Skeletal muscle tissue (tissue), 4 donors: ENCODE measurements around the gene ABLIM3. TPM values are rescaled to one million over a fixed set of nuclear protein-coding genes. Genes with fewer than 3 reads are reported as not detected.

Experiments
- H3K27ac ChIP-seq: one replicate; pipeline ENCODE4 v1.7.0; 2013; ENCODE audit warnings: mild to moderate bottlenecking, low read depth, low read length, inconsistent platforms
- H3K27me3 ChIP-seq, 3 donors: one replicate each; pipeline ENCODE4 v1.7.0; 2013; ENCODE audit warnings: low read length in 3 of 3; ENCODE audit not compliant: control insufficient read depth in 3 of 3, insufficient read depth in 3 of 3
- H3K36me3 ChIP-seq, 3 donors: one replicate each; pipeline ENCODE4 v1.7.0; 2013; ENCODE audit warnings: low read length in 3 of 3; ENCODE audit not compliant: control insufficient read depth in 3 of 3, insufficient read depth in 3 of 3
- H3K4me1 ChIP-seq, 3 donors: one replicate each; pipeline ENCODE4 v1.7.0; 2013; ENCODE audit warnings: low read length in 3 of 3, mild to moderate bottlenecking in 3 of 3; ENCODE audit not compliant: control insufficient read depth in 3 of 3, insufficient read depth in 3 of 3
- H3K4me3 ChIP-seq, 3 donors: one replicate each; pipeline ENCODE4 v1.7.0; 2013; ENCODE audit warnings: low read length in 3 of 3
- H3K9ac ChIP-seq, 3 donors: one replicate each; pipeline ENCODE4 v1.7.0; 2013; ENCODE audit warnings: low read length in 3 of 3, mild to moderate bottlenecking in 3 of 3, moderate library complexity in 2 of 3, low read depth in 1 of 3
- H3K9me3 ChIP-seq, 3 donors: one replicate each; pipeline ENCODE4 v1.7.0; 2013; ENCODE audit warnings: low read length in 3 of 3; ENCODE audit not compliant: control insufficient read depth in 3 of 3
- total RNA-seq: library from RNA; depleted of rRNA; stranded (reverse); fragments of >200 nt; gene quantifications from one replicate; pipeline ENCODE4 v1.2.3, GENCODE V29; 2014
- donor health status: Osteomylitis.

ABLIM3 gene
- total RNA-seq, 1 donor from 2014 or later, result 15.1 TPM

GRCh38 chr5:149212198-149212951 is 71.1 kb downstream of the ABLIM3 start:
- H3K9ac ChIP-seq, result no peak overlapping the region
- no peaks in the 10 kb centered on the region for H3K9me3 ChIP-seq
- no peaks in the 10 kb centered on the region for H3K27me3 ChIP-seq
- no peak overlapping the region for H3K4me3 ChIP-seq
- no peak overlapping the region for H3K27ac ChIP-seq
- peaks cover 0 to 5% (median 3%) of the 10 kb centered on the region in 3 donors for H3K4me1 ChIP-seq
- H3K36me3 ChIP-seq, result peaks cover 1 to 18% (median 14%) of the 10 kb centered on the region in 3 donors

GRCh38 chr5:149213264-149213880 is 72.1 kb downstream of the ABLIM3 start:
- peaks cover 5 to 20% (median 14%) of the 10 kb centered on the region in 3 donors for H3K36me3 ChIP-seq
- no peaks in the 10 kb centered on the region for H3K27me3 ChIP-seq
- H3K9ac ChIP-seq, result no peak overlapping the region
- H3K9me3 ChIP-seq, result no peaks in the 10 kb centered on the region
- H3K4me3 ChIP-seq, result no peak overlapping the region
- peaks cover 0 to 6% (median 5%) of the 10 kb centered on the region in 3 donors for H3K4me1 ChIP-seq
- no peak overlapping the region for H3K27ac ChIP-seq

- H3K9me3 ChIP-seq, result no peaks in the 10 kb centered on the region
- H3K4me3 ChIP-seq, result no peak overlapping the region
- H3K9ac ChIP-seq, result no peak overlapping the region
- H3K36me3 ChIP-seq, result peaks cover 13 to 26% (median 14%) of the 10 kb centered on the region in 3 donors
- H3K27ac ChIP-seq, result no peak overlapping the region
- no peaks in the 10 kb centered on the region for H3K27me3 ChIP-seq
- peaks cover 0 to 6% (median 5%) of the 10 kb centered on the region in 3 donors for H3K4me1 ChIP-seq
Observed at GRCh38 chr5:149215478-149216090, 74.3 kb downstream of the ABLIM3 start.

- Histone ChIP-seq H3K27ac (no peak overlapping the region), H3K9me3 (no peaks in the 10 kb centered on the region), H3K4me3 (no peak overlapping the region), H3K36me3 (peaks cover 12 to 25% (median 17%) of the 10 kb centered on the region in 3 donors), H3K27me3 (no peaks in the 10 kb centered on the region), H3K9ac (no peak overlapping the region), H3K4me1 (peaks cover 0 to 11% (median 9%) of the 10 kb centered on the region in 3 donors)
Observed at GRCh38 chr5:149216496-149216895, 75.2 kb downstream of the ABLIM3 start.

GRCh38 chr5:149217096-149217802 is 76.0 kb downstream of the ABLIM3 start:
- no peak overlapping the region for H3K27ac ChIP-seq
- H3K36me3 ChIP-seq, result peaks cover 12 to 24% (median 17%) of the 10 kb centered on the region in 3 donors
- H3K9ac ChIP-seq, result no peak overlapping the region
- H3K9me3 ChIP-seq, result no peaks in the 10 kb centered on the region
- H3K27me3 ChIP-seq, result no peaks in the 10 kb centered on the region
- H3K4me3 ChIP-seq, result no peak overlapping the region
- H3K4me1 ChIP-seq, result peaks cover 0 to 11% (median 9%) of the 10 kb centered on the region in 3 donors

- Histone ChIP-seq H3K27ac (no peak overlapping the region), H3K27me3 (no peaks in the 10 kb centered on the region), H3K9ac (no peak overlapping the region), H3K4me1 (peaks cover 0 to 11% (median 9%) of the 10 kb centered on the region in 3 donors), H3K36me3 (peaks cover 8 to 20% (median 17%) of the 10 kb centered on the region in 3 donors), H3K9me3 (no peaks in the 10 kb centered on the region), H3K4me3 (no peak overlapping the region)
Observed at GRCh38 chr5:149217803-149218155, 76.5 kb downstream of the ABLIM3 start.

GRCh38 chr5:149219584-149219983 is 78.3 kb downstream of the ABLIM3 start:
- H3K36me3 ChIP-seq, result peaks cover 5 to 19% (median 17%) of the 10 kb centered on the region in 3 donors
- H3K27me3 ChIP-seq, result no peaks in the 10 kb centered on the region
- H3K4me1 ChIP-seq, result peaks cover 0 to 11% (median 9%) of the 10 kb centered on the region in 3 donors
- no peak overlapping the region for H3K4me3 ChIP-seq
- no peak overlapping the region for H3K9ac ChIP-seq
- no peak overlapping the region for H3K27ac ChIP-seq
- H3K9me3 ChIP-seq, result no peaks in the 10 kb centered on the region

GRCh38 chr5:149220750-149221149 is 79.5 kb downstream of the ABLIM3 start:
- Histone ChIP-seq H3K27me3 (no peaks in the 10 kb centered on the region), H3K36me3 (peaks cover 4 to 19% (median 17%) of the 10 kb centered on the region in 3 donors), H3K27ac (no peak overlapping the region), H3K9ac (no peak overlapping the region), H3K4me1 (peaks cover 0 to 11% (median 9%) of the 10 kb centered on the region in 3 donors), H3K9me3 (no peaks in the 10 kb centered on the region), H3K4me3 (no peak overlapping the region)

- no peak overlapping the region for H3K4me3 ChIP-seq
- no peaks in the 10 kb centered on the region for H3K27me3 ChIP-seq
- H3K9ac ChIP-seq, result no peak overlapping the region
- no peak overlapping the region for H3K27ac ChIP-seq
- no peaks in the 10 kb centered on the region for H3K9me3 ChIP-seq
- H3K36me3 ChIP-seq, result peaks cover 4 to 19% (median 17%) of the 10 kb centered on the region in 3 donors
- peaks cover 0 to 11% (median 9%) of the 10 kb centered on the region in 3 donors for H3K4me1 ChIP-seq
Observed at GRCh38 chr5:149221326-149221725, 80.0 kb downstream of the ABLIM3 start.
